Lower leg skin (tissue), 3 donors: Measurements from ENCODE around the gene TRIM31.

ENCODE experiments used
- POLR2A ChIP-seq, 2 donors: fragments of 450-650 bp; IDR thresholded peaks; one replicate each; pipeline ENCODE4 v1.6.1; 2016 to 2017; ENCODE audit warnings: antibody characterized with exemption in 2 of 2, mild to moderate bottlenecking in 1 of 2, moderate library complexity in 1 of 2
- TF ChIP-seq, protein P1 (sequence below), 3 donors: fragments of 450-650 bp; IDR thresholded peaks; one replicate each; pipeline ENCODE4 v1.5.1; 2016; ENCODE audit warnings: antibody characterized with exemption in 3 of 3, mild to moderate bottlenecking in 3 of 3, moderate library complexity in 2 of 3

GRCh38 chr6:30062471-30063178, 50.3 kb downstream of the TRIM31 start:
- TF ChIP-seq, protein P1, sequence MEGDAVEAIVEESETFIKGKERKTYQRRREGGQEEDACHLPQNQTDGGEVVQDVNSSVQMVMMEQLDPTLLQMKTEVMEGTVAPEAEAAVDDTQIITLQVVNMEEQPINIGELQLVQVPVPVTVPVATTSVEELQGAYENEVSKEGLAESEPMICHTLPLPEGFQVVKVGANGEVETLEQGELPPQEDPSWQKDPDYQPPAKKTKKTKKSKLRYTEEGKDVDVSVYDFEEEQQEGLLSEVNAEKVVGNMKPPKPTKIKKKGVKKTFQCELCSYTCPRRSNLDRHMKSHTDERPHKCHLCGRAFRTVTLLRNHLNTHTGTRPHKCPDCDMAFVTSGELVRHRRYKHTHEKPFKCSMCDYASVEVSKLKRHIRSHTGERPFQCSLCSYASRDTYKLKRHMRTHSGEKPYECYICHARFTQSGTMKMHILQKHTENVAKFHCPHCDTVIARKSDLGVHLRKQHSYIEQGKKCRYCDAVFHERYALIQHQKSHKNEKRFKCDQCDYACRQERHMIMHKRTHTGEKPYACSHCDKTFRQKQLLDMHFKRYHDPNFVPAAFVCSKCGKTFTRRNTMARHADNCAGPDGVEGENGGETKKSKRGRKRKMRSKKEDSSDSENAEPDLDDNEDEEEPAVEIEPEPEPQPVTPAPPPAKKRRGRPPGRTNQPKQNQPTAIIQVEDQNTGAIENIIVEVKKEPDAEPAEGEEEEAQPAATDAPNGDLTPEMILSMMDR (IDR thresholded peaks at IDR 0.05): no peak
- TF ChIP-seq POLR2A (IDR thresholded peaks at IDR 0.05): no peak
